ENCODE data around the gene ARHGEF4.

Gene ARHGEF4

DNA sequence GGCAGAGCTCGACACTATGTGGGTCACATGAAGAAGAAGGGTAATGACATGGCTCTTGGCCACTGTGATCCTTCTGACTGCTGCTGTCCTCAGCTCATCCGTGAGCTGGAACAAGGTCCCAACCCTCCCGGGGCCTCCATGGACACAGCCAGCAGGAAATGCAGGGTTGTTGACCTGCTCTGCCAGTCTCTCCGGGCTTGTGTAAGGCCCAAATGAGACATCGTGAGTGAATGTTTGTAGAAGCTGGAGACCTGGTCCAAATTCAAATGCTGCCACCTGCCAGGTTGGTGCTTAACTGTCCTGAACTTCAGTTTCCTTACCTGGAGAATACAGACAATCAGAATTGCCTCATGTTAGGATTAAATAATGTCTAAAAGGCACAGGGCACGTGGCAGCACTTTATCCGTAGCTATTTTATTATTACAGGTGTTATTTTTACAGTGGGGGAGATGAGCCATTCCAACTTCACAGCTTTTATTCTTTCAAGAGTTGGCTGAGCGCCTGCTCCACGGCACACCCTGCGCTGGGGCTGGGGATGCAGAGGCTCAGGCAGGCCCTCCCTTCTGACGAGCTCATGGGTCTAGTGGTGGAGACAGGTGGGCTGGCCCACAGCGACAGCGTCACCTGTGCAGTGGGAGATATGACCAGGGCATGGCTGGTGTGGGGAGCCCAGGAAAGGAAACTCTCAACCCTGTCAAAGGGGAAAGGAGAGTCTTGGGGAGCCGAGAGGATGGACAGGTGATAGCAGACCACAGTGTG lies 15.1 kb downstream of the ARHGEF4 start:
- DNase-seq, result no peak

DNA sequence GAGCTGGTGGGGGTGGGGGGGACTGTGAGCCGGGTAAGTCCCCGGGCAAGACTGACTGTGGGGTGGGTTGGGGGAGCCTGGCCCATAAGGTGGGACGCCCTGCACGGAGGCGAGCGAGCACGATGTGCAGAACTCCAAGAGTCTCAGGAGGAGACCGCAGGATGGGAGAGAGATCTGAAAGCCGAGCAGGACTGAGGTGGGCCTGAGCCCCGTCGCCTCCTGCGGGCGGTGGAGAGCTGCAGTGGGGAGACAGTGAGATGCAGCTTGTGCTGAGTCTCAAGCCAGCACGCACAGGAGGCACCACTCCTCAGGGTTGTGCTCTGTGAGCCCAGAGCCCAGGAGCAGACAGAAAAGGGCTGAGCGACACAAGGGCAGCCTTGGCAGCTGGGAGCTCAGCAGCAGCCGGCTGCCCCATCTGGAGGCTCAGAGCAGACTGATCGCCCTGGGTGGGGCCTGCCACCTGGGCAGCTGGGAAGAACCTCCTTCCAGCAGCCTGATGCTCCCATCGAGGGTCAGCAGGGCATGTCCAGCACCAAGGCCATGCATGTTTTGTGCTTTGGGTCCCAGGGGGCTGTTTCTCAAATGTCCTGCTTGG lies 15.9 kb downstream of the ARHGEF4 start:
- no peak for DNase-seq

DNA sequence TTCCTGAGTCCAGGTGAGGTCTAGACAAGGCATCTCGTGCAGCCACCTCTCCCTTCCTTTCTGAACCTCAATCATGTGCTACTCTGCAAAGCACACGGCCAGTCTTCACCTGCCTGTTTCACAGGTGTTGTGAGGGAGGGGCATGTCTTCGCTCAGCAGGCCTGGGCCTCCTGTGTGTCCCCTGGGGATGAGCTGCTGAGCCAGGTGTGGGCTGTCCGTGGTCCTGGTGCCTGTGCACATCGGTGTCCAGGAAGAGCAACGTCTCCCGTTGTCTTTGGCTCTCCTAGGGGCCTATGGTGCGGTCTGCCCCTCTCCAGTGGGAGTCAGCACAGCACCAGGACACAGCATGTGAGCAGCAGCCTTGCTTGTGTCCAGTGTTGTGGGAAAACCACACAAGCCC lies 16.7 kb downstream of the ARHGEF4 start:
- no peak for DNase-seq

DNA sequence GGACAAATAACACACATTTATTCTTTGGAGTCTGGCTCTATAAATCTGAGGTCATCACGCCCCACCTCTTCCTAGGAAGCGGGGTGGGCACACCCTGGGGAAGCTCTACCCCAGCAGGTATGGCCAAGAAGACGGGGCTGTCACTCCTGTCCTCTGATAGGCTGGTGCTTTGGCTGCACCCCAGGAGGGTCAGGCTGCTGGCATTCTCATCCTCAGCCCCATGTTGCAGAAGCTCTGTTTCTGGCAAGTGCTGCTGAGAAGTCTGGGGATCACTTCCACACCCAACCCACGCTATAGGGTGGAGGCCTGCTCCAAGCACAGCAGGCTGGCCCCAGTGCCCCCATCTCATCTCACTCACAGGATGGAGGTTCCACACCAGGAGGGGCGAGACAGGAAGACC lies 17.6 kb downstream of the ARHGEF4 start:
- no peak for DNase-seq

DNA sequence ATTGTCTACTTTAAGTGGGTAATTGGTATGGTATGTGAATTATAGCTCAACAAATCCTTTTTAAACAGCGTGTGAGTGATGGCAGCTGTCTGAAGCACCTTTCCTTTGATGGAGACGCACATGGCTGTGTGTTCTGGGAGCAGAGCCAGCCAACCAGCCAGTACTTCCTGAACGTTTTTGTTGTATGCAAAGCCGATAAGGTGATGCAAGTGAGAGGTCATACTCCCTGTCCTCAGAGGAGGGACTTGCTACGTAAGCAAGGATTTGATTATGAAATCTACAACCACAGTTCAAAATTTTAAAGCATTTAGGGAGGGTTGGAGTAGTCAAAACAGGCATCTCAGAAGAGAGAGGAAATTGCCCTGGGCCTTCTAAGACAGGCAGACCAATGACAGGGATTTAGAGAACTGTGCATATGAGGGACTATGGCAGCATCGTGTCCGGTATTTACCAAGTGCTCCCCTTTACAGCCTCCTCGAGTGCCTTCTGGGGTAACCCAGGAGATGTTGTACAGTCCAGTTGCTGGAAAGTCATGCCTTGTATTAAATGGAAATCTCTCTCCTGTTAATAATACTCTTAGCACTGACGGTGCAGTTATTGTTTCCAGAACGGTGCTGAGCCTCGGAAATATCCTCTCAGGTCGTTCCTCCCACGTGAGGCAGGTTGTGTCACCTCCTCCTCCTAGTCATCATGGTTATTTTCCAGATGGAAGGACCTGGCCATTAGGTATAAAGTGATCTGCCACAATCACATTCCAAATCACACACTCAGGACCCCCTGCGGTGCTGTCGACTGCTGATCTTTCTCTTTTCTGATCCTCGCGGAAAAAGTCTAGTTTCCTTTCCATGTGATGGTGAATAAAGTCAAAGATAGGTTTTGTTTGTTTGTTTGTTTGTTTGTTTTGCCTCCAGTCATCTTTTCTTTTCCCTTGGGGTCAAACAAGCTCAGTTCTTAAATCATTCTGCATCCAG lies 28.4 kb downstream of the ARHGEF4 start:
- DNase-seq, result no peak

DNA sequence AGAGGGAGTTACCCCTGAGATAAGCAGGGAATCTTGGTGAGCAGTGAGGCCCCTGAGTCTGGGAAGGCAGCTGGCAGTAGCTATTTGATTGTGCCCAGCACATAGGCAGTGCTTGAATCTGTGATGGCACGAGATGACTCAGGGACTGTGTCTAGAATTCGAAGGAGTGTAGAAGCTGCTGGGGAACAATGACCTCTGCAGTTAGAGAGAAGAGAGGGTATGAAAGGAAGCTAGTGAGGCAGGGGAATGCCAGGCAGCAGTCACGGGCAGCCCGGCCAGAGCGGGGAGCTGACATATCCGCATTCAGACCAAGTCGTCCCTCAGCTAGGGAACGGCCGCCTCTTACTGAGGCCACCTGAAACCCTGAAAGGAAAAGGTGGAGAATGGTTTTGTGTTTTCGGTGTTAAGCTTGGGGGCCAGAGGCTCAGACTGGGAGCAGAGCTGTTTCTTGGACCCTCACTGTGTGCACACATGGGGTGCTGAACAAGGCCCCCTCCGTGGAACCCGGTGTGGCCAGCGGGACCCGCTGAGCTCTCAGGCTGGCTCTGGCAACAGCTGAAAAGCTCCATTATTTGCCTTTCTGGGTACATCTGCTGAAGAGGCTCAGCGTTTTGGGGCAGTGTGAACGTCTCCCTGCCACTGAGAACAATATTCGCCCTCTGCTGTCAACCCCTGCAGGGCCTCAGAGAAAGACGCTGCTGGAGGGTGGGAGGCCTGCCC lies 32.9 kb downstream of the ARHGEF4 start:
- no peak for DNase-seq

DNA sequence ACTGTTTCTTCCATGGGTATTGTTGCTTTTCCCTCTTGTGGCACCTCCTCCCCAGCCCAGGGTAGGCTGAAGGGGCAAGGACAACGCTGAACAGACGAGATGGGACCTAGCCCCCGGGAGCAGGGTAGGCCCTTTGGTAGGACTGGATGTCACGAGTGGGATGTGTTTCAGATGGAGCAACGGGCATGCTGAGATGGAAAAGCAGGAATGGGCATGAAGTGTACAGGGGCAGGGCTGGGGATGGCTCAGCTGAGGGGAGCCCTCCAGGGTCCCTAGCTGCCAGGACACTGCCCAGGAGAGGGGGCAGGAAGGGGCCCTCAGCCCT lies 33.4 kb downstream of the ARHGEF4 start:
- DNase-seq, result no peak

DNA sequence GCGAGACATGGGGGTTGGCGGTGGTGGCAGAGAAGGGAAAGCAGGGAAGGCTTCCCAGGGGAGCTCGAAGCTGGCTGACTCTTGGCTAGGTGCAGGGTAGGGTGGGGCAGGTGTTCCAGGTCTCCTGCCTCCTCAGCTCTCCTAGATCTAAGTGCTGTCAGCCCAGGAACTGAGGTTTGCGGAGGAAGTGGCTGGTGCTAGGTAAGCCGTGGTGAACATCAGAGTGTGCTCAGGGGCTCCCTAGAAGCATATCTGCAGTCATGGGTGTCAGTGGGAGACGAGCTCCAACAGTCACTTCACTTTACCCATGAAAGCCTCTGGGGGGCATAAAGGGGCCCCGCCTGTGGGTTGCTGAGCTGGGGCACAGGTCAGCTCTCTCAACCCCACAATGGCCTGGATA lies 34.1 kb downstream of the ARHGEF4 start:
- no peak for DNase-seq

DNA sequence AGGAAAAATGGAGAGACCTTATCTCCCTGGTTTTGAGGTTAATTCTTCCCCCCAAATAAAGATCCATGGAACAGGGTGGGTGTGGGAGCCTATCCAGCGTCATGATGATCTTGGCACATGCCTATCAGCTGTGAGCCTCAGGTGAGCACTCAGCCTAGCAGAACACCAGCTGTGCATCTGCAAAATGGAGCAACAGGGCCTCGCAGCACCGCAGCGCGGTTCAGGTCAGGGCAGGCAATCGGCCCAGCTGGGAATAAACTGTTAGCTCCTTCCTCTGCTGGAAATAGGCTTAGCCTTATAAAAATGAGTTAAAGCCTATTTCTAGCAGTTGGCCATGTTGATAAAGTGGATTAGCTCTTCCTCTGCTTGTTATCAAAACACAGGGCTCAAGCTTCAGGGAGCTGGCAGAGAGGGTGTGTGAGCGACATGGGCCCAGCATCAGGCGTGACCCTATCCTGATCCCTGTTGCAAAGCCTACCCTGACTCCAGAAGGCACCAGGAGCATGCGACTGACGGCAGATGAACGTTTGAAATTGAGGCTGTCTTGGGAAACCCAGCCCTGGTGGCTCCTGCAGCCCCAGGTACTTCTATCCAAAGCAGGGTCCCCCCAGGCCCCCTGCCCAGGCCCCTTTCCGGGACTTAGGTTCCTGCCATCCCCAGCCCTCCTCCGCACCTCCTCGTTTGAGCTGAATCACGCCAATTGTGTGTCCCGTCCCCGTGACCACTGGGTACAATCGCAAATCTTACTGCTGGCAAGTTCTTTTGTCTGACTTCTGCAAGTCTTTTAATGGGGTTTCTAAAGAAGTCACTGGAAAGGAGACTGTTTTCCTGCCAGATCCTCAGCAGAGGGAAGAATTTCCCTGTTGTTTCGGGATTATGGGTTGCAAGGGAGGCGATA lies 35.4 kb downstream of the ARHGEF4 start:
- no peak for DNase-seq

DNA sequence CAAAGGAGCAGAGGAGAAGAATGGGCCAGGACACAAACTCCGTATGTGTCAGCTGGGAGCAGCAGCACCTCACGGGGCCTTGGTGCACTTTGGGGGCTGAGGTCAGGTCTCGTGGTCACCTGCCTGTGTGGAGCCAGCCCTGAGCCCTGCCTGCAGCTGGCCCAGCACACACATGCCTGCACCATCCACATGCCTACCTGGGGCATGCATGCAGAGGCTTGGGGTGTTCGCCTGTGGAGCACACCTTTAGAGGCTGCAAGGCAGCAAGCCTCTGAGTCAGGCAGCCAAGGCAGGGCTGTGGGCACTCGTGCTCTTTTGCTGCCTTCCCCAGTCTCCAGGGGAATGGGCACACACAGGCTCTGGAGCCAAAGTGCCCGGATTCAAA lies 36.0 kb downstream of the ARHGEF4 start:
- no peak for DNase-seq

DNA sequence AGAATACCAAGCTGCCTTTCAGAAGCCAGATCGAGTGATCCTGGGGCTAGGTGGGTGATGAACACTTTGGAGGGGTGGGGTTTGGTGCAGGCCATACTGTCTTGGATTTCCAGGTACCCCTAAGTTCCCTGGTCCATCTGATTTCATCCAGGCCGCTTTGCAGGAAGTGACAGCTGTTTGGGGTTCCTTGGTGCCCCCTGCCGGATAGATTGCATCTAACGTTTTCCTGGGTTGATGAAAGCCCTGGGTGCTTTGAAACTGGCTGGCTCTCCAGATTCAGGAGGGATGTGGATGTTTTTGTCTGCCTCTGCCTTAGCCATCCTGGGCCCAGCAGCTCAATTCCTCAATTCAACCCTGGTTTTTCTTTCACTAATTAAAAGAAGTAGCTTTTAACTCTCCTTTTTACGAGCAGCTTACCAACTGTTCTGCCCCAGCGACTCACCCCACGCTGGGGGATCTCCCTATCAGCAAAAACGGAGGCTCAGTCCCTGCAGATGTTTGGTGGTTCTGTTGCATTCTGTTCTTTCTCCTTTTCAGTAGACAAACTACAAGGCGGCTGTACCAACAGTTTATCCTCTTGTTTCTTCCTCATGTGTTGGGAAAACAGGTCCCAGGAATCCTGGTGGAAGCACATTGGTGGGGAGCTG lies 37.1 kb downstream of the ARHGEF4 start:
- DNase-seq, result peak; percentile 70

DNA sequence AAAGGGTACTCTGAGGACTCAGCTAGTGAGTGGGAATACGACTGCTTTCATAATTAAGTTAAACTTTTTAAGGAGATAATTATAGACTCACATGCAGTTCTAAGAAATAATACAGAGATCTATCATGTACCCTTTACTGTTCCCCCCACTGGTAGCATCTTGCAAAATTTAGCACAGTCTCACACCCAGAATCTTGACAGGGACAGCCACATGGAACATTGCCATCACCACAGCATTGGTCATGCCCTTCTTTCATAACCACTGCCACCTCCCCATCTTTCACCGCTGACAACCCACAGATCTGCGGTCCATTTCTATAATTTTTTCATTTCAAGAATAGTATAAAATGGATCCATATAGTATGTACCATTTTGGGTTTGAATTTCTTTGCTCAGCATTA lies 37.8 kb downstream of the ARHGEF4 start:
- no peak for DNase-seq

DNA sequence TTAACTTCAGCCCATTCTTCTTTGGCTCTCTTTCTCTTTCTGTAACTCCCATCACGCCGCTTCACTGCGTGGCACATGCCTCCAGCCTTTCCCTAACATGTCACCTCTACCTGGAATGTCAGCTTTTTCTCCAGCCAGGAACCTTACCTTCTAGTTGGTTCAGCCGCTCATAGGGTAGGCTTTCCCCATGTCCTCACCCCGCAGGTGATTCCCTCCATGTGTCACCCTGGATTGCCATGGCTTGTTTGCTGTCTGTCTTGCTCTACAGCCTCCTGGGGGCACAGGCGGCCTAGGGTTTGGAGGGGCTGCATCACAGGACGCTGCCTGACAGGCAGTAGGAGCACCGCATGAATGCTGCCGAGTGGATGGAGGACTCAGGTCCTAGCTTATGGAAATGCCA lies 39.2 kb downstream of the ARHGEF4 start:
- no peak for DNase-seq

DNA sequence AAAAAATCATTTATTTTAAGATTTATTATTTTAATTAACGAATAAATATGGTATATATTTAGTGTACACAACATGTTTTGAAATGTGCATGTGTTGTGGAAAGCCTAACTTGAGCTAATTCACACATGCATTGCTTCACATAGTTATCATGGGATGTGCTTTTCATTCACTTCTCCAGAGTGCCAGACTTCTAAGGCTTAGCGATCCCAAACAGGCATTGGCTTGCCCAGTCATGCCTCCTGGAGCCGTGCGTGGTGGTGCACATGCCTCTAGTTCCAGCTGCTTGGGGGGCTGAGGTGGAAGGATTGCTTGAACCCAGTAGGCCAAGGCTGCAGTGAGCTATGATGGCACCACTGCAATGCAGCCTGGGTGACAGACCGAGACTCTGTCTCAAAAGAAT lies 40.5 kb downstream of the ARHGEF4 start:
- no peak for DNase-seq

DNA sequence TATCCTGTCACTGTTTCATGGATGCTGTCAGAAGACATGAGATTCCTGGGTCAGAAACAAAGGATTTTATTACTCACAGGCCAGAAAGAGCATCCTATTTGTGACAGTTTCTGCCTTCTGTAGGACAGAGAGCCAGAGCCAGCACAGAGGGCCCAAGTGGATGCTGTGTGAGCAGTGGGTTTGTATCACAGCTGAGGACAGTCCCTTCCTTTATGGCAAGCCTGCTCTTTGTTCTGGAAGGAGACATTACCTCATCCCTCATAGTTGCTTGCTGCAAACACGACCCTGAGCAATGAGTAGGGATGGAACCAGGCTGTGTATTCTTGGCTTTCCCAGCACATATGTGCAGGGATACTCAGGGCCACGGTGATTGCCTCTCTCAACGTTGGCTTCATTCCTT lies 41.6 kb downstream of the ARHGEF4 start:
- no peak for DNase-seq

DNA sequence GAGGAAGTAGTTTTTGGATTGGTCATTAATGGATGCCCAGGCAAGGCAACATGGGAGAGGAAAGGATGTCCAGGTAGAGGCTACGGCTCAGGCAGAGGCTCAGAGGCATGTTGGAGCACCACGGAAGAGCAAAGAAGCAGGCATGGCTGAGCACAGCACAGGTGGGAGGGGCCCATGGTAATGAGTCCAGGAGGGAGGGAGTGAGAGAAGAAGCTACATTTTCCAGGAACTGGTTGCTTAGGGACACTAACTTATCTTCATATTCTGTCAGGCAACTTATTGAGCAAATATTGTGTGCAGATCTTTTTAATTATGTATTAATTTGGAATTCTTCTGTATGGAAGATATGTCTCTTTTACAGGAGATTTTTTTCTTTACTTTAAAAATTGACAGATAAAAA lies 42.2 kb downstream of the ARHGEF4 start:
- DNase-seq, result no peak

DNA sequence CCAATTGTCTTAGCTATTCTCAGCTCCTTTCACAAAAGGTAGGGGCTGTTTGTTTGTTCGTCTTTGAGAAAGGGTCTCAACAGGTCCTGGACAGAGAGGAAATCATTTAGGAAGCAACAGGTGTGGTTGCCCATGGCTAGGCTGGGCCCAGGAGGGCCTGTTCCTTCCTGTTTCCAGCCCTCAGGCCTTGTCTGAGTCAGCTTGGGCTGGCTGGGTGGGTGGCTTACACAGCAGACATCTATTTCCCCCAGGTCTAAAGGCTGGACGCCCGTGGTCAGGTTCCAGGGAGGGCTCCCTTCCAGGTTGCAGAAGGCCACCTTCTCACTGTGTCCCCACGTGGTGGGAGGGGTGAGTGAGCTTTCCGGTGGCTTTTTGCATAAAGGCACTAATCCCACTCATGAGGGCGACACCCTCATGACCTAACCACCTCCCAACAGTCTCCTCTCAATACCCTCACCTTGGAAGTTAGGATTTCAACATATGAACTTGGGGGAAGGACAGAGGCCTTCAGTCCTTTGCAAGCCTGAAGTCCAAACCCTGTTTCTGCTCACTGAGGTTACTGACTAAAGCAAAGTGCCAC lies 45.5 kb downstream of the ARHGEF4 start:
- no peak for DNase-seq

DNA sequence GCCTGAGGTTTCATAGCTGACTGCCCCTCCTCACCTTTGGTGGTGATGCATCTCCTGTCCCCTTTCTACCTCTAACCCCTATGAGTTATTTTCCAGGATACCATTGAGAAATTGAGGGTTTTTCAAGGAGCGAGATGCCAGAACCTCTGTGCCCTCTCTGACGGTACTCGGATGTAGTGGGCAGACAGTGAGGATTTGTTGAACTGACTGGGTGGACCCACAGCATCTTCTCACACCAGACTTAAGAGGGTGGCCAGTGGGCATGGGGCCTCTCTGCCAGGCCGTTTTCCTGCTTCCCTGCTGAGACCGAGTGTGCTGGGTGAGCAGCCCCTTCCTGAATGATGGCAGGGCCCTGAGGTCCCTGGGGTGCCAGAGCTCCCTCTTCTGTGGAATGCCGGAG lies 46.3 kb downstream of the ARHGEF4 start:
- DNase-seq, result no peak

DNA sequence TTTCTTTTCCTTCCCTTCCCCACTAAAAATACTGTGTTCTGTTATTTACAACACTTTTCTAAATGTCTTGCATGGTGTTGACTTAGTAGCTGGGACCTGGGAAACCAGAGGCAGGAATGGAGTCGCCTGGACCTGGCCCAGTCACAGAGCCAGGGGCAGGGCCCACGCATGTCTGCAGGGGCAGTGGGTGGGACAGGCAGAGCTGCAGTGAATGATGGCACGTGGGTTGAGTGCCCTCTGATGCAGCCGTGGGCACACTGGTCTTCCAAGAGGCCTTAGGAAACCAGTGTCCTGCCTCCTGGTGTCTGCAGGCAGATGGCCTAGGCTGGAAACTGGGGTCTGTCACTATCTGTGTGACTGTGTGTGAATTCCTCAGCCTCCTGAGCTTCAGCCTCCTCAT lies 46.8 kb downstream of the ARHGEF4 start:
- DNase-seq, result no peak

DNA sequence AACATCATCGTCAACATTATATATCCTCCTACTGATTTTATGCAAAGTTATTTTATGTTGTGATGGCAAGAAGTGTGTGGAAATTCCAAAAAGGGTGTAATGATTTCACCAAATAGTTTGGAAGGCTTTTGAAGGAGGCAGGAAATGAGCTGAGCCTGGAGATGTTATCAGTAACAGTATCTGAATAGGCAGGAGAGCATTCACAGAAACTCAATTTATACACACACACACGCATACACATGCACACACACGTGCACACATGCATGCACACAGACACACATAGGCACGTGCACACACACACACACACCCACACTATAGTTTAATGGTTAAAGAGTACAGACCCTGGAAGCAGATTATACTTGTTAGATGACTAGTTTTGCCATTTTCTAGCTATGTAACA lies 47.3 kb downstream of the ARHGEF4 start:
- no peak for DNase-seq

DNA sequence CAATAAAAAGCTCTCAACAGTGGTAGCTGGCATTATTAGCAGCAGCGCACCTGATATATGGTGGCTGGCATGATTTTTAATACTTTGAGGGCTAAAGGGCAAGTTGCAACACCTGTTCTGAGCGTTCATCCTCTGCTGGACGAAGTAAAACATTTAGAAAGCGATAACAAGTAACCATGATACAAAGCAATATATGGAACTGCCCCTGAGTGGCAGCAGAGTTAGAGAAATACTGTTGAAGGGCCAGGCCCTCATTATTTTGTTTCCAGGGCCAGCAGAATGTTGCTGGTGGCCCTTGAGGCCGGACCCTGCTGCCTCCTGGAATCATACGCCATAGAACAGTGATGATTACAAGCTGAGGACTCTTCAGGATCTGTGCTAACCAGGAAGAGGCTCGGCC lies 47.8 kb downstream of the ARHGEF4 start:
- DNase-seq, result no peak

Data from CD4-positive, alpha-beta T cell treated with Interleukin-4 for 4 hours (primary cell).